IPS-18c (cell line): Measurements from ENCODE around the gene FAM120B.
"Not testable (repeated sequence)": the region's sequence is repeated elsewhere in the genome, so short reads cannot be mapped to it uniquely, and the experiment has no call there.

ENCODE experiments used
- H3K4me3 ChIP-seq: 2 replicates; pipeline ENCODE4 v1.7.0; 2013; ENCODE audit warnings: low read depth, mild to moderate bottlenecking, low read length, moderate library complexity; ENCODE audit not compliant: insufficient read depth
- H3K9me3 ChIP-seq: one replicate; pipeline ENCODE4 v1.6.1; 2013; ENCODE audit warnings: mild to moderate bottlenecking, low read length, moderate library complexity; ENCODE audit not compliant: control insufficient read depth, insufficient read depth

Gene FAM120B

DNA sequence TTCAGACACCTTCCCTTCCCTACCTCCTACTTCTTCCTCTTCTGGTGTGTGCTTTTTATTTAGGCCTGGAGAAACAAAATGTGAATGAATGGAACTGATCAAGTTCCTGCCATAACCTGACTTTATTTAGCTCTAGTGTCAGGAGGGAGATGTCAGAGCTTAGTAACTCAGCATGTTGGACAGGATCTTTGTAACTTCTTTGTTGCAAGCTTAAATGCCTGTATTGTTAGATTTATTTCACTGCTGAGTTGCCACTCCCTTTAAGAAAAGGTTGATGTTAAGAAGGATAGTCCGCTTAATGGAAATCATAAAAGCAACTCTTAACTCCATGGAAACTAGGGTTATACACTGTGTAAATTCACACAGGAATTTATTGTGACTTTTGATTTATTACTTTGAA is 2.2 kb downstream of the FAM120B start:
- peaks cover 14% of the 10 kb centered on the region for H3K9me3 ChIP-seq
- no peak overlapping the region for H3K4me3 ChIP-seq

GRCh38 chr6:170311696-170312095 is 5.1 kb downstream of the FAM120B start:
- Histone ChIP-seq H3K9me3 (peaks cover 3% of the 10 kb centered on the region), H3K4me3 (no peak overlapping the region)

GRCh38 chr6:170312876-170313275 is 6.3 kb downstream of the FAM120B start:
- Histone ChIP-seq H3K9me3 (no peaks in the 10 kb centered on the region), H3K4me3 (no peak overlapping the region)

DNA sequence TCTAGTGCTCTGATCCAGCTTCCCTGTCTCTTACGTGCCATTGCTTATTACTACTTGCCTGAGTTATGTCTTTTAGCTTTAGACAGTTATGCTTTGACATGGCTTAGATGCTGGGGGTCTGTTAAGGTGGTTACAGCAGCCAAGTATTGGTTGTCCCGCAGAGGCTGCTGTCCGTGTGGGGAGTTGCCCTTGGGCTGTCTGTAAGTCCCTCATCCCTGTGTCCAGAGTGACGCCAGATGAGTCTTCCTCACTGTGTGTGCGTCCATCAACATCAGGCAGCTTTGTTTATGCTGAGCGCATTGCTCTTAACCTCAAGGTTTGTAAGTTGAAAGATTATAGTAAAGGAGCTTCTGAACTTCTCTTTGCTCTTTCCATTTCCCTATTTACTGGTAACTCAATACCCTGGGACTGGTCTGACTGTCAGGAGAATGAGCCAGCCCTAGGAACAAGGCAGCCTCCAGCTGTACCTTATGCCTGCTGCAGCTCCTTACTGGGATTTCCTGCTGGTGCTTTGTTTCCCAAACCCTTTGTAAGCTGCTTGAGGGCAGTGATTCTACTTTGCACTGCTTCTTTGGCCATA is 7.2 kb downstream of the FAM120B start:
- no peak overlapping the region for H3K4me3 ChIP-seq
- H3K9me3 ChIP-seq: no peaks in the 10 kb centered on the region

- H3K9me3 ChIP-seq: no peaks in the 10 kb centered on the region
- H3K4me3 ChIP-seq: no peak overlapping the region
Measured at GRCh38 chr6:170314983-170315382, 8.4 kb downstream of the FAM120B start.

DNA sequence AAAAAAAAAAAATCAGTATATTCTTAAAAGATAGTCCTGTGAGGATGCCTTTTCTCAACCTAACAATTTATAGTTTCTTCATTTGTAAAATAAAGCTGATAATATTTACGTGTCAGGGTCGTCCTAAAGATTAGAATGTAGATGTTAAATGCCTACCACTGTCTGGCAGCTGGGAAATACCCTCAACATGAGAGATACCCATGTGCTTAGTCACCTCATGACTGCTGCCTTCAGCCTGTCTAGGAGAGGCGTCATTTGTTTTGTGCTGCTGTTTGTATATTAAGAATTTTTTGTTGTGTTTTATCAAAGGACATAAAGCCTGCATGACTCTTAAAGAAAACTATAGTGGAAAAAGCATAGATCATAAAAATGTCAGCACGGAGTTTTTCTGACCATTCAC is 9.5 kb downstream of the FAM120B start:
- Histone ChIP-seq H3K4me3 (no peak overlapping the region), H3K9me3 (no peaks in the 10 kb centered on the region)

DNA sequence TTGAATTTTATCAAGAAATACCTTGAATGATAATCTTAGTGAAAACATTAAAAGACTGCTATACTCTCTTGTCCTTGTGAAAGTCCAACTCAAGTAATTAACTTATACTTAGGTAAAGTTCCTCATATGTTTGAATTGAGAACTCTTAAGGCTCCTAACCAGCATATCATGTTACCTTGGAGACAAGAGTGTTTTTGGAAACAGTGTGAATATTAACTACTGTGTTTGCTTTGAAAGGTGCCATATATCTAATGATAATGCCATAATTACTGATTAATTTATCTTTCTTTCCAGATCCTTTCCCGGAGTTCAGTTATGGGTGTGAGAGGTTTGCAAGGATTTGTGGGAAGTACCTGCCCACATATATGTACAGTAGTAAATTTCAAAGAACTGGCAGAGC is 10.5 kb downstream of the FAM120B start:
- H3K9me3 ChIP-seq: no peaks in the 10 kb centered on the region
- H3K4me3 ChIP-seq: no peak overlapping the region

GRCh38 chr6:170317718-170318117 is 11.2 kb downstream of the FAM120B start:
- no peak overlapping the region for H3K4me3 ChIP-seq
- no peaks in the 10 kb centered on the region for H3K9me3 ChIP-seq

DNA sequence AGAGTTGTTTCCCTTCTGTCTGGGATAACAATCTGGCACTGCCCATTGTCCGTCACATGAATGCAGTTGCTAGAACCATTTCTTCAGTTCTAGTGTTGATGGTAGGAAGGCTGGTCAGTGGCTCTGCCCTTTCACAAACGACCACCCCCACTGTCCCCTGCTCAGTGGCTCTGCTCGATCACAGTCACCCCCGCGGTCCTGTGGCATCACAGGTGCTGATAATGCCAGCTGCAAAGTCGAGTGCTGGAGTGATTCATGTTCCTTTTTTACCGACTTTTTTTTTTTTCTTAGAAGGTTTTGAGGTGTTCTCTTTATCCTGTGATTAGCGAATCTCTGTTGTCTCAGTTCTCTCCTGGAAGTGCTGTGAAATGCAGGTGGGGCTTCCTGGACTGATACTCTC is 22.8 kb downstream of the FAM120B start:
- Histone ChIP-seq H3K4me3 (no peak overlapping the region), H3K9me3 (no peaks in the 10 kb centered on the region)

- H3K9me3 ChIP-seq, H3K4me3 ChIP-seq: not testable (repeated sequence)
Measured at GRCh38 chr6:170335199-170335598, 28.6 kb downstream of the FAM120B start.

DNA sequence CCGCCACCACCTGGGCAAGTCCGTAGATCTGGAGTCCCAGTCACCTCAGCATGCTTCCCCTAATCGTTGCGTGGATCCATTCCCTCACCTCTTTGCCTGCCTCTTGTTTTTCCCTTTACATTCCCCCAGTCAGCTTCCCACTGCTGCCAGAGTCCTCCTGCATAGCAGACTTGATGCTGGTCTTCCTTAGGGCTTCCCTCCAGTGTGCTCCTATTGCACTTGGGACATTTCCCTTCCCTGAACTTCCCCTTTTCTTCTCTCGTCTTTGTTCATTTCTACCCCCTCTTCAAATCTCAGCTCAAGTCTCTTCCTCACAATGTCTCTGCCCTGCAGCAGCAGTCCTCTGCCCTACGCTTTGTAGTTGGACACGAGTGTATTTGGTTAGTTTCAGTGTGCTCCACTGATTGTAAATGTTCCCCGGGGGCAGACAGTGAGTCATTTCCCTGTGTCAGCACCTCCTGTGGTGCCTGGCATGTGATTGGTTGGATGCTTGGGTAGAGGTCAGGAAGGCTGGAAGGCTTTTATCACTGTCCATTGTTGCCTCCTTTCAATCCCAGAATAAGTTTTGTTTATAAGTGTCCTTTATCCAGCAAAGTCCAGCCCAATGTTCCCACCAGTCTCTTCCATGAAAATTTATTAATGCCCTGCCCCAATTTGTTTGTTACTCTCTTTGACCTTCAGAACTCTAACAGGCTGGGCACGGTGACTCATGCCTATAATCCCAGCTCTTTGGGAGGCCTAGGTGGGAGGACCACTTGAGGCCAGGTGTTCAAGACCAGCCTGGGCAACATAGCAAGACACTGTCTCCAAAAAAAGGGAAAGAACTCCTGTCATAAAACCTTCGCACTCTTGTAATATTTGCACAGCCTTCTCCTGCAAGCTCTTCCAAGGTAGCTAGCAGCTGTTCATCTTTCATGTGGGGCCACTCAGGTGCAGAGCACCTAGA is 38.3 kb downstream of the FAM120B start:
- no peaks in the 10 kb centered on the region for H3K9me3 ChIP-seq
- no peak overlapping the region for H3K4me3 ChIP-seq

GRCh38 chr6:170345662-170346061 is 39.1 kb downstream of the FAM120B start:
- no peak overlapping the region for H3K4me3 ChIP-seq

DNA sequence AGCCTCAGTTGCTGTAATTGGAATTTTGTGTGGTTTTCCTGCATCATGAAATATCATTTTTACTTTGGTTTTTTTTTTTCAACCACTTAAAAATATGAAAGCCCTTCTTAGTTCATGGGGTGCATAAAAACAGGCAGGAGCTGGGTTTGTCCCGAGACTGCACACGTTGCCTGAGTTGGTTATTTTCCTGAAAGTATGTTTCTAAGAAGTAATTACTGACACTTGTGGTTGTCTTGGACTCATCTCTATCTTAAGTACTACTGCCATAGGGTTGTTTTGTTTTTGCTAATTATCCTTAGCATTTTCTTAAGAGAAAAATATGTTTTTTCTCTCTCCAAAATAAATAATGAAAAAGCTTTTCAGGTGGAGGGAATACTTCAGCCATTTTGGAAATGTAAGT is 40.1 kb downstream of the FAM120B start:
- no peak overlapping the region for H3K4me3 ChIP-seq
- no peaks in the 10 kb centered on the region for H3K9me3 ChIP-seq

More at GRCh38 chr6:170345662-170346061, 39.1 kb downstream of the FAM120B start:
- no peaks in the 10 kb centered on the region for H3K9me3 ChIP-seq

DNA sequence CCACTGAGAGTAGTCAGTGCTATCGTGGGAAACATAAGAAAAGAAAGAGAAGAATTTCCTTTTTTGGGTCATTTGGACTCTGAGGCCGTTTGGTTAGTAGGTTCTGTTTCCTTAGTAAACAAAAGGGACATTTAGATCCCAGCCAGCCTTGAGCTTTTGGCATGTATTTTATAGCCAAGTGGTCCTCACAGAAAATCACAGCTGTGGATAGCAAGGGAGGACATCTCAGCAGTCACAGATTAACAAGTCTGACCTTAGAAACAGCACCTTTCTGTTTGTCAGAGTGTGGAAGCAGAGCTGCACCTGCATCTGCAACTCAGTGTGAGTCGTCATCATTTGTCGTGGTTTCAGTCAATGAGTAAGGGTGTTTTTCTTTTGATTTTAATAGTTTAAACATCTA is 40.5 kb downstream of the FAM120B start:
- H3K9me3 ChIP-seq: no peaks in the 10 kb centered on the region
- no peak overlapping the region for H3K4me3 ChIP-seq

DNA sequence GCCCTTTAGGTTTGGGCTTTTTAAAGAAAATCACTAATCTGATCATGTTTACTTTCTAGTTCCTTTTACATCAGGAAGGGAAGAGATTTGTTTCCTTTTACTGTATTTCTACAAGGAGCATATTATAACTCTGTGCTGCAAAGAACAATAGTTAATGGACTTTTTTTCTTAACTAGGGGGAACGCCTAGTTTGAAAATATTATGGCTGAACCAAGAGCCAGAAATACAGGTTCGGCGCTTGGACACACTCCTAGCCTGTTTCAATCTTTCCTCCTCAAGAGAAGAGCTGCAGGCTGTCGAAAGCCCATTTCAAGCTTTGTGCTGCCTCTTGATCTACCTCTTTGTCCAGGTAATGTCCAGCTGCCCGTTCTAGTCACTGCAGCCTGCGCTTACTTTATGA is 41.4 kb downstream of the FAM120B start:
- H3K9me3 ChIP-seq: no peaks in the 10 kb centered on the region
- no peak overlapping the region for H3K4me3 ChIP-seq

DNA sequence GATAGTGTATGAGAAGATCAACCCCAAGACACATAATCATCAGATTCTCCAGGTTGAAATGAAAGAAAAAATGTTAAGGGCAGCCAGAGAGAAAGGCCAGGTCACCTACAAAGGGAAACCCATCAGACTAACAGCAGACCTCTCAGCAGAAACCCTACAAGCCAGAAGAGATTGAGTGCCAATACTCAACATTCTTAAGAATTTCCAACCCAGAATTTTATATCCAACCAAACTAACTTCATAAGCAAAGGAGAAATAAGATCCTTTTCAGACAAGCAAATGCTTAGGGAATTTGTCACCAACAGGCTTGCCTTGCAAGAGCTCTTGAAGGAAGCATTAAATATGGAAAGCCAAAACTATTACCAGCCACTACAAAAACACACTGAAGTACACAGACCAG is 44.9 kb downstream of the FAM120B start:
- not testable (repeated sequence) for H3K4me3 ChIP-seq, H3K9me3 ChIP-seq

- not testable (repeated sequence) for H3K9me3 ChIP-seq, H3K4me3 ChIP-seq
Measured at GRCh38 chr6:170355190-170355589, 48.6 kb downstream of the FAM120B start.

GRCh38 chr6:170355661-170356060 is 49.1 kb downstream of the FAM120B start:
- Histone ChIP-seq H3K4me3 (no peak overlapping the region), H3K9me3 (no peaks in the 10 kb centered on the region)
